ENCODE measurements around the gene MGAT1.

The MGAT1 gene

DNA sequence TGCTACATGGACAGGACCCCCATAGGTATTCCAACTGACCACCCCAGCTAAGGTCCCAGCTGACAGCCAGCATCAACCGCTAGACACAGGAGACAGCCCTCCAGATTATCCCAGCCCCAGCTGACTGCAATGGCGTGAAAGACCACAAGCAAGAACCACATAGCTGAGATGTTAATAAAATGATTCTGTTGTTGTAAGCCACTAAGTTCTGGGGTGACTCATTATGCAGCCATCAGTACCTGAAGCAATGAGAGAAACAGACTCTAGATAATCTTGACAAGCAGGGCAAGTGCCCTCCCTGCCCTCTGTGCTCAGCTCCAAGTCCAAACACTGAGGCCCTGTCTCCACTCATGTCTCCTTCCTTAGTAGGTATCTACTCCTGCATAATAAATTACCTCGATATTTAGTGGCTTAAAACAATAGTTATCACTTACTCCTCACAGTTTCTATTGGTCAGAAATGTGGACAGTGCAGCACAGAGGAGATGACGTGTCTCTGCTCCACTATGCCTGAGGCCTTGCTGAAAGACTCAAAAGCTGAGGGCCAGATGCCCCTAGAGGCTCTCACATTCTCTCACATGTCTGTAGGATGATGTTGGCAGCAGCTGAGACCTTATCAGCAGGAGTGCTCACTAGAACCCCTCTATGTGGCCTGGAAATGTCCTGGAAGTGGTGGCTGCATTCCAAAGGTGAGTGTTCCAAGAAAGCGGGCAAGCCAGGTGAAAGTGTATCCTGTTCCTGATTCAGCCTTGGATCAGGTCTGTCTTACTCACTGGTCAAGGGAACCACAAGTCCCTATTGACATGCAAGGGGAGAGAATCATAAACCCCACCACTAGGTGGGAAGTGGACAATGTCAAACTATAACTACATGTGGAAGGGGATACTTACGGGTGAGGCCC is 2.5 kb downstream of the MGAT1 start:
- Histone ChIP-seq H2BK120ac (ENCODE audit: low read depth, low read length) (no peak overlapping the region), H3K4me1 (ENCODE audit: control insufficient read depth, insufficient read depth, low read depth, low read length) (peaks cover 54% of the 10 kb centered on the region), H3K23ac (ENCODE audit: low read length in 2 of 2) (peak overlapping the region in 1 of 2 experiments; percentile 3), H2BK12ac (ENCODE audit: low read length in 2 of 2) (no peak overlapping the region), H3K36me3 (ENCODE audit: control insufficient read depth in 1 of 2, insufficient read depth in 2 of 2, low read depth in 1 of 2, low read length in 2 of 2) (peaks cover 36 to 41% of the 10 kb centered on the region in 2 experiments), H3K4me2 (ENCODE audit: low read length, poor library complexity, severe bottlenecking) (peak overlapping the region; percentile 20), H3K9ac (ENCODE audit: low read length) (peak overlapping the region; percentile 96), H2BK15ac (ENCODE audit: low read depth, poor library complexity, severe bottlenecking) (no peak overlapping the region), H2AFZ (ENCODE audit: low read depth, low read length) (no peak overlapping the region), H3K14ac (ENCODE audit: low read length in 2 of 2) (no peak overlapping the region), H3K4me3 (ENCODE audit: insufficient read depth in 1 of 2, low read depth in 1 of 2, low read length in 2 of 2) (peak overlapping the region in 1 of 2 experiments; percentile 95), H3K4ac (ENCODE audit: low read depth in 1 of 2, low read length in 2 of 2) (no peak overlapping the region), H3K18ac (ENCODE audit: low read depth in 1 of 2, low read length in 2 of 2) (no peak overlapping the region), H3K27ac (ENCODE audit: low read length, poor library complexity, severe bottlenecking) (peak overlapping the region; percentile 76), H3K27me3 (ENCODE audit: control insufficient read depth in 1 of 2, insufficient read depth in 1 of 2, low read length in 2 of 2) (no peaks in the 10 kb centered on the region), H4K91ac (ENCODE audit: low read length) (no peak overlapping the region), H2AK5ac (ENCODE audit: low read length, severe bottlenecking) (peak overlapping the region; percentile 57), H3K9me3 (ENCODE audit: control insufficient read depth, low read length) (no peaks in the 10 kb centered on the region), H4K8ac (ENCODE audit: low read length) (no peak overlapping the region), H2BK5ac (ENCODE audit: low read depth, low read length, poor library complexity, severe bottlenecking) (peak overlapping the region; percentile 33), H3K79me1 (replicated peaks; ENCODE audit: low read length, poor library complexity, severe bottlenecking) (peaks cover 6% of the 10 kb centered on the region)
- WGBS, result 75% methylated on average over 5 of the region's 6 CpGs
- peak; percentile 77 for DNase-seq

DNA sequence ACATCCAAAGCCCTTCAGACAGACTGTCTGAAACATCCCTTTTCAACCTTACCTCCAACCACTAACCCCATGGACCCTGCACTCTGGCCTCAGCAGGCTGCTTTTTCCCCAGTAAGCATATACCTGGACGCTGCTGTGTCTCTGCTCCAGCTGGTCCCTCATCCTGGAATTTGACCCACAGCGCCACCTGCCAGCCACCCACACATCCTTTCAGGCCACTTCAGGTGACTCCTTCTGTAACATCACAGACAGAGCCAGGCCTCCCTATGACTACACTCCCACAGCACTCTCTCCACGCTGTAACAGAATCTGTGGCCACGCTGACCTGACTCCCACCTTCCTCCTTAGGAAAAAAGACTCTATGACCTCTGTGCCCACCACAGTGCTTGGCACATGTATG is 3.4 kb downstream of the MGAT1 start:
- H3K36me3 ChIP-seq (ENCODE audit: control insufficient read depth in 1 of 2, insufficient read depth in 2 of 2, low read depth in 1 of 2, low read length in 2 of 2), result peaks cover 29 to 49% of the 10 kb centered on the region in 2 experiments
- 62% methylated on average over 4 of the region's 4 CpGs for WGBS

DNA sequence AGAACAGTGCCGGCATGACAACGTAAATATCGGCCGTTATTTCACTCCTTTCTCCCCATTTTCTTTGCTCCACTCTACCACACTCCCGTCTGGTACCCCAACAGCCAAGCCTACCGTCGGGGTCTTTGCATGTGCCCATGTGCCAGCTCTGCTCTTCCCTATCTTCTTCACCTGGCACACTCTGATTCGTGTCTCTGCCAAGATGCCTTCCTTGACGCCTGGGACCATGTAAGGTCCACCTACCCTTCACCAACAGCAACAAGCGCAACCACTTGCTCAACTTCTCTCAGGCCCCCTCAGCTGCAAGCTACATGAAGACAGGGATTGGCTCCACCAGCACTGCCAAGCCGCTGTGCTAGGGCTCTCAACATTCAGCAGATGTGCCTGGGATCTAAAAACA is 4.4 kb downstream of the MGAT1 start:
- Histone ChIP-seq H3K18ac (ENCODE audit: low read depth in 1 of 2, low read length in 2 of 2) (no peak overlapping the region), H4K8ac (ENCODE audit: low read length) (no peak overlapping the region), H3K9me3 (ENCODE audit: control insufficient read depth, low read length) (no peaks in the 10 kb centered on the region), H3K36me3 (ENCODE audit: control insufficient read depth in 1 of 2, insufficient read depth in 2 of 2, low read depth in 1 of 2, low read length in 2 of 2) (peaks cover 21 to 53% of the 10 kb centered on the region in 2 experiments), H3K27me3 (ENCODE audit: control insufficient read depth in 1 of 2, insufficient read depth in 1 of 2, low read length in 2 of 2) (no peaks in the 10 kb centered on the region), H4K91ac (ENCODE audit: low read length) (peak overlapping the region; percentile 9), H3K14ac (ENCODE audit: low read length in 2 of 2) (no peak overlapping the region), H3K4me2 (ENCODE audit: low read length, poor library complexity, severe bottlenecking) (no peak overlapping the region), H2BK15ac (ENCODE audit: low read depth, poor library complexity, severe bottlenecking) (no peak overlapping the region), H3K79me1 (replicated peaks; ENCODE audit: low read length, poor library complexity, severe bottlenecking) (no peaks in the 10 kb centered on the region), H2BK120ac (ENCODE audit: low read depth, low read length) (no peak overlapping the region), H2AK5ac (ENCODE audit: low read length, severe bottlenecking) (no peak overlapping the region), H2AFZ (ENCODE audit: low read depth, low read length) (no peak overlapping the region), H3K27ac (ENCODE audit: low read length, poor library complexity, severe bottlenecking) (no peak overlapping the region), H2BK12ac (ENCODE audit: low read length in 2 of 2) (no peak overlapping the region), H2BK5ac (ENCODE audit: low read depth, low read length, poor library complexity, severe bottlenecking) (no peak overlapping the region), H3K9ac (ENCODE audit: low read length) (peak overlapping the region; percentile 96), H3K4me3 (ENCODE audit: insufficient read depth in 1 of 2, low read depth in 1 of 2, low read length in 2 of 2) (peak overlapping the region in 1 of 2 experiments; percentile 34), H3K4ac (ENCODE audit: low read depth in 1 of 2, low read length in 2 of 2) (no peak overlapping the region), H3K23ac (ENCODE audit: low read length in 2 of 2) (no peak overlapping the region), H3K4me1 (ENCODE audit: control insufficient read depth, insufficient read depth, low read depth, low read length) (peaks cover 40% of the 10 kb centered on the region)
- 98% methylated on average over 11 of the region's 11 CpGs for WGBS
- DNase-seq, result no peak

More for the DNA sequence above, 3.4 kb downstream of the MGAT1 start:
- no peak overlapping the region for H2BK12ac ChIP-seq (ENCODE audit: low read length in 2 of 2)
- peak overlapping the region in 1 of 2 experiments; percentile 95 for H3K4me3 ChIP-seq (ENCODE audit: insufficient read depth in 1 of 2, low read depth in 1 of 2, low read length in 2 of 2)
- peak overlapping the region; percentile 23 for H2AK5ac ChIP-seq (ENCODE audit: low read length, severe bottlenecking)
- DNase-seq, result no peak
- H3K18ac ChIP-seq (ENCODE audit: low read depth in 1 of 2, low read length in 2 of 2), result no peak overlapping the region
- no peak overlapping the region for H4K91ac ChIP-seq (ENCODE audit: low read length)
- H2AFZ ChIP-seq (ENCODE audit: low read depth, low read length), result no peak overlapping the region
- H3K23ac ChIP-seq (ENCODE audit: low read length in 2 of 2), result no peak overlapping the region
- H3K27me3 ChIP-seq (ENCODE audit: control insufficient read depth in 1 of 2, insufficient read depth in 1 of 2, low read length in 2 of 2), result no peaks in the 10 kb centered on the region
- no peak overlapping the region for H3K4me2 ChIP-seq (ENCODE audit: low read length, poor library complexity, severe bottlenecking)
- H4K8ac ChIP-seq (ENCODE audit: low read length), result no peak overlapping the region
- no peak overlapping the region for H3K4ac ChIP-seq (ENCODE audit: low read depth in 1 of 2, low read length in 2 of 2)
- H3K79me1 ChIP-seq (replicated peaks; ENCODE audit: low read length, poor library complexity, severe bottlenecking), result peaks cover 3% of the 10 kb centered on the region
- H2BK5ac ChIP-seq (ENCODE audit: low read depth, low read length, poor library complexity, severe bottlenecking), result no peak overlapping the region
- no peaks in the 10 kb centered on the region for H3K9me3 ChIP-seq (ENCODE audit: control insufficient read depth, low read length)
- no peak overlapping the region for H2BK120ac ChIP-seq (ENCODE audit: low read depth, low read length)
- no peak overlapping the region for H2BK15ac ChIP-seq (ENCODE audit: low read depth, poor library complexity, severe bottlenecking)
- peak overlapping the region; percentile 96 for H3K9ac ChIP-seq (ENCODE audit: low read length)
- H3K14ac ChIP-seq (ENCODE audit: low read length in 2 of 2), result no peak overlapping the region
- peak overlapping the region; percentile 76 for H3K27ac ChIP-seq (ENCODE audit: low read length, poor library complexity, severe bottlenecking)
- H3K4me1 ChIP-seq (ENCODE audit: control insufficient read depth, insufficient read depth, low read depth, low read length), result peaks cover 50% of the 10 kb centered on the region

All from mesenchymal stem cell (in vitro differentiated cells and primary cell).